ENCODE results near the gene UNC13C.
A peak's percentile ranks its signal among the peaks of the same experiment; 100 is the strongest.

Gene UNC13C

DNA sequence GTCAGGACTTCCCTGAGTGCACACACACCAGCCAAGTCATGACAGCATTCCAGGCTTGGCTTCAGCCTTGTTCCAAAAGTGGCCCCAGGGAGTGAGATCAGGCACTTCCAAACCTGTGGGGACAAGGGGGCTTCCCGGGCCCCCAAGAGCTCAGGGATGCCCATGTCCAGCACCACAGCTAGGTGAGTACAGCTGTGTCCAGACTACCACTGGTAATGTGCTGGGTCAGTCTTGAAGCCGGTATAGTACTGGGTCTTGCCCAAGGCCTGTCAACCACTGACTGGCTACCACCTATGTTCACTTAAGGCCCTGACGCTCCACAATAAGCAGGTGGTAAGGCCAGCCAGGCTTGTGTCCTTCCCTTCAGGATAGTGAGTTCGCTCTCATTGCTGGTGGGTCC, 249.3 kb downstream of the UNC13C start:
- no peak overlapping the region for H4K8ac ChIP-seq (ENCODE audit: low read depth, low read length)
- no peak overlapping the region for H3K4me3 ChIP-seq (ENCODE audit: low read length)
- H2AK5ac ChIP-seq (ENCODE audit: low read length) = no peak overlapping the region
- no peak overlapping the region for H3K18ac ChIP-seq (ENCODE audit: low read length)
- H3K4me1 ChIP-seq (ENCODE audit: control insufficient read depth, low read depth, low read length) = no peaks in the 10 kb centered on the region
- no peak overlapping the region for H3K4ac ChIP-seq (ENCODE audit: low read depth, low read length)
- no peaks in the 10 kb centered on the region for H3K27me3 ChIP-seq (ENCODE audit: insufficient read depth, low read length, poor library complexity)
- no peak overlapping the region for H2BK15ac ChIP-seq (replicated peaks; ENCODE audit: low read depth)
- H2BK5ac ChIP-seq (ENCODE audit: low read length) = no peak overlapping the region
- no CpG with 5 or more reads among the region's 4 CpGs for WGBS (ENCODE audit: extremely low coverage, insufficient coverage, low lambda C conversion rate)
- H3K23ac ChIP-seq (ENCODE audit: low read length) = no peak overlapping the region
- no peak overlapping the region for H4K5ac ChIP-seq (ENCODE audit: low read length)
- H3K9ac ChIP-seq (ENCODE audit: low read length) = no peak overlapping the region
- H3K4me2 ChIP-seq (ENCODE audit: low read length) = no peak overlapping the region
- H2BK120ac ChIP-seq (ENCODE audit: low read depth, low read length) = no peak overlapping the region
- H3K79me1 ChIP-seq (ENCODE audit: low read length) = no peaks in the 10 kb centered on the region
- no peak overlapping the region for H3K27ac ChIP-seq (ENCODE audit: low read depth, low read length)
- H3K56ac ChIP-seq (ENCODE audit: low read length) = no peak overlapping the region
- no peaks in the 10 kb centered on the region for H3K79me2 ChIP-seq (ENCODE audit: control insufficient read depth, insufficient read depth, low read length)
- DNase-seq = no peak
- no peaks in the 10 kb centered on the region for H3K36me3 ChIP-seq (ENCODE audit: control insufficient read depth, insufficient read depth, low read length)

DNA sequence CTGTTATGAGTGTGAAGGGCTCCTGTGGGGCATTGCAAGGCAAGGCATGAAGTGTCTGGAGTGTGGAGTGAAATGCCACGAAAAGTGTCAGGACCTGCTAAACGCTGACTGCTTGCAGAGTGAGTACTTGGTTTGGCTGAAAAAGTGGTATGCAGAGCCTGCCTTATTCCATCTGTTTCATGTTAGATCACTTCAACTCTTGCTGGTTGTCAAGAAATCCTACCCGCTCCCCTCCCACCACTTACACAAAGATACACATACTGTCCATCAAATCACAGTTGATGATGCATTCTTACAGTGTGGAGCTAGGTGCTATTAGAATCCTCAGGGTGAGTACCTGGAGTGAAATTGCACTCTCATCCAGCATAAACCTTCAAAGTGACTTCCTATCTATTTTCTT, 272.1 kb downstream of the UNC13C start:
- peaks cover 2% of the 10 kb centered on the region for H3K4me1 ChIP-seq (ENCODE audit: control insufficient read depth, low read depth, low read length)
- H3K79me1 ChIP-seq (ENCODE audit: low read length) = no peaks in the 10 kb centered on the region
- no peak overlapping the region for H3K23ac ChIP-seq (ENCODE audit: low read length)
- no peak overlapping the region for H3K4me2 ChIP-seq (ENCODE audit: low read length)
- no peak overlapping the region for H2BK15ac ChIP-seq (replicated peaks; ENCODE audit: low read depth)
- H3K27me3 ChIP-seq (ENCODE audit: insufficient read depth, low read length, poor library complexity) = no peaks in the 10 kb centered on the region
- H3K27ac ChIP-seq (ENCODE audit: low read depth, low read length) = no peak overlapping the region
- H3K4me3 ChIP-seq (ENCODE audit: low read length) = no peak overlapping the region
- H4K8ac ChIP-seq (ENCODE audit: low read depth, low read length) = no peak overlapping the region
- H3K18ac ChIP-seq (ENCODE audit: low read length) = no peak overlapping the region
- H3K36me3 ChIP-seq (ENCODE audit: control insufficient read depth, insufficient read depth, low read length) = no peaks in the 10 kb centered on the region
- H3K9ac ChIP-seq (ENCODE audit: low read length) = no peak overlapping the region
- H2AK5ac ChIP-seq (ENCODE audit: low read length) = no peak overlapping the region
- H3K56ac ChIP-seq (ENCODE audit: low read length) = no peak overlapping the region
- H2BK5ac ChIP-seq (ENCODE audit: low read length) = no peak overlapping the region
- H3K4ac ChIP-seq (ENCODE audit: low read depth, low read length) = no peak overlapping the region
- no CpG with 5 or more reads among the region's 3 CpGs for WGBS (ENCODE audit: extremely low coverage, insufficient coverage, low lambda C conversion rate)
- H2BK120ac ChIP-seq (ENCODE audit: low read depth, low read length) = no peak overlapping the region
- no peak for DNase-seq
- no peaks in the 10 kb centered on the region for H3K79me2 ChIP-seq (ENCODE audit: control insufficient read depth, insufficient read depth, low read length)
- no peak overlapping the region for H4K5ac ChIP-seq (ENCODE audit: low read length)

DNA sequence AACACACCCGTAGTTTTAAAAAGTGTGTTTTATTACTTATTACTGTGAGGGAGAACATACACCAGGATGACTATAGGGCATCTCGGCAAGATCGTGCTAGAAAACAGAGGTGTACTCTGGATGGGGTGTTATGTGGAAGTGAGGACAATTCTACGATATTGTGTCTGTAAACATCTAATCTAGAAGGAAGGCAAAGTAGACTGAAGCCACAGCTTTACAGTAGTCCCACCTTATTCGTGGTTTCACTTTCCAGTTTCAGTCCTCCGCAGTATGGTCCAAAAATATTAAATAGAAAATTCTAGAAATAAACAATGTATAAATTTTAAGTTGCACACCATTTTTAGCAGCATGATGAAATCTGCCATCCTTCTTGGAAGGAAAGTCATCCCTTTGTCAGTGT, 277.9 kb downstream of the UNC13C start:
- Histone ChIP-seq H3K4ac (ENCODE audit: low read depth, low read length) (no peak overlapping the region), H2BK5ac (ENCODE audit: low read length) (no peak overlapping the region), H3K4me3 (ENCODE audit: low read length) (no peak overlapping the region), H3K56ac (ENCODE audit: low read length) (no peak overlapping the region), H2BK120ac (ENCODE audit: low read depth, low read length) (no peak overlapping the region), H4K8ac (ENCODE audit: low read depth, low read length) (no peak overlapping the region), H3K4me2 (ENCODE audit: low read length) (no peak overlapping the region), H3K27me3 (ENCODE audit: insufficient read depth, low read length, poor library complexity) (no peaks in the 10 kb centered on the region), H3K27ac (ENCODE audit: low read depth, low read length) (no peak overlapping the region), H3K79me2 (ENCODE audit: control insufficient read depth, insufficient read depth, low read length) (no peaks in the 10 kb centered on the region), H3K36me3 (ENCODE audit: control insufficient read depth, insufficient read depth, low read length) (no peaks in the 10 kb centered on the region), H3K9ac (ENCODE audit: low read length) (no peak overlapping the region), H3K79me1 (ENCODE audit: low read length) (no peaks in the 10 kb centered on the region), H2BK15ac (replicated peaks; ENCODE audit: low read depth) (no peak overlapping the region), H2AK5ac (ENCODE audit: low read length) (no peak overlapping the region), H3K18ac (ENCODE audit: low read length) (no peak overlapping the region), H4K5ac (ENCODE audit: low read length) (no peak overlapping the region), H3K23ac (ENCODE audit: low read length) (no peak overlapping the region), H3K4me1 (ENCODE audit: control insufficient read depth, low read depth, low read length) (no peaks in the 10 kb centered on the region)
- WGBS (ENCODE audit: extremely low coverage, insufficient coverage, low lambda C conversion rate) = no CpG with 5 or more reads among the region's 6 CpGs
- no peak for DNase-seq

DNA sequence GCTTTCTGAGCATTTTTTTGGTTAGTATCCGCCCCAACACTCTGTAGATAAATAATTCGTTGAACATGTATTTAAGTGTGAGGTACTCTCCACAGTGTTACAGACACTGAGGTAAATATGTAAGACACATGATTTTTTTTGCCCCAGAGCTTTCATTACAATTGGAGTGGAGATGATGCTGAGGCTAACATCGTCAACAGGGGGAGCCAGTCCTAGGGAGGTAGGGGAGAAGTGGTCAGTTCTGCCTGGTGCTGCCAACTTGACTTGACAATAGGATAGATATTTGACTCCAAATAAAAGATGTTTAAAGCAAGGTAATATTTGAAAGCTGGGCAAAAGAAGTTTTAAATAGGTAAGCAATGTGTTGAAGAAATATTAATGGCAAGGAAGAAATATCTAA, 295.7 kb downstream of the UNC13C start:
- DNase-seq = peak; percentile 57
- Histone ChIP-seq H3K79me2 (ENCODE audit: control insufficient read depth, insufficient read depth, low read length) (no peaks in the 10 kb centered on the region), H2BK120ac (ENCODE audit: low read depth, low read length) (no peak overlapping the region), H3K4me1 (ENCODE audit: control insufficient read depth, low read depth, low read length) (no peaks in the 10 kb centered on the region), H3K79me1 (ENCODE audit: low read length) (no peaks in the 10 kb centered on the region), H4K8ac (ENCODE audit: low read depth, low read length) (no peak overlapping the region), H3K27ac (ENCODE audit: low read depth, low read length) (no peak overlapping the region), H3K56ac (ENCODE audit: low read length) (no peak overlapping the region), H3K36me3 (ENCODE audit: control insufficient read depth, insufficient read depth, low read length) (no peaks in the 10 kb centered on the region), H2AK5ac (ENCODE audit: low read length) (no peak overlapping the region), H3K9ac (ENCODE audit: low read length) (no peak overlapping the region), H2BK5ac (ENCODE audit: low read length) (no peak overlapping the region), H2BK15ac (replicated peaks; ENCODE audit: low read depth) (no peak overlapping the region), H4K5ac (ENCODE audit: low read length) (no peak overlapping the region), H3K18ac (ENCODE audit: low read length) (no peak overlapping the region), H3K4ac (ENCODE audit: low read depth, low read length) (no peak overlapping the region), H3K4me3 (ENCODE audit: low read length) (no peak overlapping the region), H3K27me3 (ENCODE audit: insufficient read depth, low read length, poor library complexity) (no peaks in the 10 kb centered on the region), H3K23ac (ENCODE audit: low read length) (no peak overlapping the region), H3K4me2 (ENCODE audit: low read length) (no peak overlapping the region)
- WGBS (ENCODE audit: extremely low coverage, insufficient coverage, low lambda C conversion rate) = no CpG with 5 or more reads among the region's 3 CpGs

DNA sequence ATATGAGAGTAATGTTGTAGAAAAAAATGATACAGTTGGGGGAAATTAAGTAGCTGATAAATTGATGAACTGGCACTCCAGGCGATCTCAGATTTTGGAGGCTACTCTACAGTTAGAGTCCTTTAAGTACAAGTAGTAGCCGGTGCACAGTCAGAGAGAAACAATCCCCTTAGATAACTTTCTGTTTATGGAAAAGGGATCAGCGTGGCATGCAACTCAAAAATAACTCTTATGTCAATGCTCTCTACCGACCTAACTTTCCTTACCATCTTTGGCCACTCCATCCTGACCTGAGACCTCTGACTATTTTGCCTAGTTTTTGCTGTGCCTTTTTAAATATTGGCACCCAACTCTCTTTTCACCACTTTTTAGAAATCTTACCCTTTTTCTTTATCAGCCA, 299.6 kb downstream of the UNC13C start:
- no peak overlapping the region for H2BK15ac ChIP-seq (replicated peaks; ENCODE audit: low read depth)
- H3K23ac ChIP-seq (ENCODE audit: low read length) = no peak overlapping the region
- no peaks in the 10 kb centered on the region for H3K79me2 ChIP-seq (ENCODE audit: control insufficient read depth, insufficient read depth, low read length)
- no peak overlapping the region for H3K27ac ChIP-seq (ENCODE audit: low read depth, low read length)
- no peak overlapping the region for H3K18ac ChIP-seq (ENCODE audit: low read length)
- H2BK5ac ChIP-seq (ENCODE audit: low read length) = no peak overlapping the region
- no peak overlapping the region for H3K4me3 ChIP-seq (ENCODE audit: low read length)
- no peak overlapping the region for H3K56ac ChIP-seq (ENCODE audit: low read length)
- H4K5ac ChIP-seq (ENCODE audit: low read length) = no peak overlapping the region
- no peak overlapping the region for H3K9ac ChIP-seq (ENCODE audit: low read length)
- no CpG with 5 or more reads among the region's 4 CpGs for WGBS (ENCODE audit: extremely low coverage, insufficient coverage, low lambda C conversion rate)
- H3K36me3 ChIP-seq (ENCODE audit: control insufficient read depth, insufficient read depth, low read length) = no peaks in the 10 kb centered on the region
- H4K8ac ChIP-seq (ENCODE audit: low read depth, low read length) = no peak overlapping the region
- no peaks in the 10 kb centered on the region for H3K27me3 ChIP-seq (ENCODE audit: insufficient read depth, low read length, poor library complexity)
- no peak overlapping the region for H2AK5ac ChIP-seq (ENCODE audit: low read length)
- no peak for DNase-seq
- no peaks in the 10 kb centered on the region for H3K79me1 ChIP-seq (ENCODE audit: low read length)
- H2BK120ac ChIP-seq (ENCODE audit: low read depth, low read length) = no peak overlapping the region
- H3K4ac ChIP-seq (ENCODE audit: low read depth, low read length) = no peak overlapping the region
- H3K4me2 ChIP-seq (ENCODE audit: low read length) = no peak overlapping the region
- no peaks in the 10 kb centered on the region for H3K4me1 ChIP-seq (ENCODE audit: control insufficient read depth, low read depth, low read length)

DNA sequence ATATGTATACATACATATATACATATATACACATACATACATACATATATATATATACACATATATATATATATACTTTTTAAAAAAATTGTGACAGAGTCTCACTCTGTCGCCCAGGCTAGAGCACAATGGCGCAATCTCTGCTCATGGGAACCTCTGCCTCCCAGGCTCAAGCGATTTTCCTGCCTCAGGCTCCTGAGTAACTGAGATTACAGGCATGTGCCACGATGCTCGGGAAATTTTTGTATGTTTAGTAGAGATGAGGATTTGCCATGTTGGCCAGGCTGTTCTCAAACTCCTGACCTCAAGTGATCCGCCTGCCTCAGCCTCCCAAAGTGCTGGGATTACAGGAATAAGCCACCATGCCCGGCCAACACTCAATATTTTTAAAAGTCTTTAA, 302.5 kb downstream of the UNC13C start:
- no peak overlapping the region for H3K4me2 ChIP-seq (ENCODE audit: low read length)
- H3K79me2 ChIP-seq (ENCODE audit: control insufficient read depth, insufficient read depth, low read length) = no peaks in the 10 kb centered on the region
- H3K4me1 ChIP-seq (ENCODE audit: control insufficient read depth, low read depth, low read length) = no peaks in the 10 kb centered on the region
- no peak overlapping the region for H2BK15ac ChIP-seq (replicated peaks; ENCODE audit: low read depth)
- H3K27me3 ChIP-seq (ENCODE audit: insufficient read depth, low read length, poor library complexity) = no peaks in the 10 kb centered on the region
- H3K4ac ChIP-seq (ENCODE audit: low read depth, low read length) = no peak overlapping the region
- DNase-seq = no peak
- no peak overlapping the region for H2BK120ac ChIP-seq (ENCODE audit: low read depth, low read length)
- no peak overlapping the region for H2AK5ac ChIP-seq (ENCODE audit: low read length)
- no peak overlapping the region for H3K18ac ChIP-seq (ENCODE audit: low read length)
- no peak overlapping the region for H3K9ac ChIP-seq (ENCODE audit: low read length)
- no peak overlapping the region for H3K4me3 ChIP-seq (ENCODE audit: low read length)
- H3K23ac ChIP-seq (ENCODE audit: low read length) = no peak overlapping the region
- no peak overlapping the region for H3K56ac ChIP-seq (ENCODE audit: low read length)
- no peak overlapping the region for H3K27ac ChIP-seq (ENCODE audit: low read depth, low read length)
- no CpG with 5 or more reads among the region's 7 CpGs for WGBS (ENCODE audit: extremely low coverage, insufficient coverage, low lambda C conversion rate)
- no peaks in the 10 kb centered on the region for H3K36me3 ChIP-seq (ENCODE audit: control insufficient read depth, insufficient read depth, low read length)
- no peak overlapping the region for H2BK5ac ChIP-seq (ENCODE audit: low read length)
- H3K79me1 ChIP-seq (ENCODE audit: low read length) = no peaks in the 10 kb centered on the region
- H4K5ac ChIP-seq (ENCODE audit: low read length) = no peak overlapping the region
- no peak overlapping the region for H4K8ac ChIP-seq (ENCODE audit: low read depth, low read length)
